ENCODE results near the gene ORAI1.

DNA sequence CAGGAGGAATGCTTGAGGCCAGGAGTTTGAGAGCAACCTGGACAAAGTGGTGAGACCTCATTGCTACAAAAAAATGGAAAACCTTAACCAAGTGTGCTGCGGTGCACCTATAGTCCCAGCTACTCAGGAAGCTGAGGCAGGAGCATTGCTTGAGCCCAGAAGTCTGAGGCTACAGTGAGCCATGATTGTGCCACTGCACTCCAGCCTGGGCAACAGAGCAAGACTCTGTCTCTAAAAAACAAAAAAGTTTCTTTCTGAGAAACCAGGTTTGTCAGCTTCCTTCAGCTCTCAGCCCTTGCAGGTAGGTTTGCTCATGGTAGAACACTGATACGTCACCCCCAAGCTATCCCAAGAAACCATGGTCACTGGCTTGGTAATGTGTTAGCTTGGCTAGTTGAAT, 63.1 kb downstream of the ORAI1 start:
- no peak for TF ChIP-seq ZNF274 (IDR thresholded peaks at IDR 0.05; ENCODE audit: low read depth, low read length)
- TF ChIP-seq SUZ12 (IDR thresholded peaks at IDR 0.05; ENCODE audit: extremely low read depth, insufficient read depth, insufficient read length), result no peak
- TF ChIP-seq YY1 (IDR thresholded peaks at IDR 0.05; ENCODE audit: insufficient read depth, insufficient read length), result no peak
